ENCODE data around the gene DDAH1. TPM values are rescaled to one million over a fixed set of nuclear protein-coding genes. Genes with fewer than 3 reads are reported as not detected.

The DDAH1 gene
- total RNA-seq, 1 experiment from 2014 or later, result 36.3 TPM

DNA sequence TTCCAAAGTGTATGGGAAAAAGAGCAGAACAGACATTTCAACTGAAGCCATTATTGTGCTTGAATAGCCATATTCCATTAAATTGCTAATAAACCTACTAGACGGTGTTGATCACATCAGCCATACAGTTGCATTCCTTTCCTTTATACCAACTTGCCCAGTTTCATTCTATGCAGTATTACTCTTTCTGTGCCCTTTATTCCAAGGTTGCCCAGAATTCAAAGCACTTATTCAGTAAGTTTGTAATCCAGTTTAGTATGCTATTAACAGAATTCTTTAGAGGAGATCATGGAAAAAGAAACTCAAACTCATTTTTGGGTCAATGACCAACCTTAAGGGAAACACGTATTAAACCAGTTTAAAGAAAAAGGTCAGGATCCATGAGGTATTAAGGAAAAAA lies 89.5 kb downstream of the DDAH1 start:
- Histone ChIP-seq H2BK15ac (ENCODE audit: low read depth, low read length) (no peak overlapping the region), H4K91ac (ENCODE audit: insufficient read length, low read depth, low read length) (no peak overlapping the region), H3K4ac (ENCODE audit: low read depth, low read length) (no peak overlapping the region), H3K4me1 (ENCODE audit: insufficient read depth, low read length) (0 out of 2 replicates have a peak, but pooled peaks cover 4% of the 10 kb centered on the region), H3K14ac (ENCODE audit: insufficient read depth, low read length) (no peak overlapping the region), H3K23ac (ENCODE audit: insufficient read length, low read depth, low read length) (no peak overlapping the region), H2AK5ac (ENCODE audit: insufficient read length, low read length) (no peak overlapping the region), H4K20me1 (ENCODE audit: control insufficient read depth, insufficient read depth, insufficient read length) (no peaks in the 10 kb centered on the region), H2BK20ac (ENCODE audit: low read depth, low read length, poor library complexity, severe bottlenecking) (no peak overlapping the region), H3K9me3 (ENCODE audit: control insufficient read depth, low read depth, low read length) (no peaks in the 10 kb centered on the region), H3K79me2 (ENCODE audit: insufficient read depth, low read length) (no peaks in the 10 kb centered on the region), H2BK5ac (ENCODE audit: insufficient read length, low read length) (no peak overlapping the region), H3K9ac (ENCODE audit: extremely low read depth, insufficient read length, low read length) (no peak overlapping the region), H3K79me1 (ENCODE audit: insufficient read depth, low read depth, low read length, poor library complexity, severe bottlenecking) (no peaks in the 10 kb centered on the region), H2AFZ (ENCODE audit: low read length) (no peak overlapping the region), H3K27me3 (ENCODE audit: insufficient read depth, low read length) (no peaks in the 10 kb centered on the region), H3T11ph (ENCODE audit: low read length) (no peak overlapping the region), H3K18ac (ENCODE audit: insufficient read length, low read depth, low read length) (no peak overlapping the region), H3K23me2 (ENCODE audit: insufficient read length, low read depth, low read length, poor library complexity, severe bottlenecking) (no peaks in the 10 kb centered on the region), H4K5ac (ENCODE audit: insufficient read length, low read depth, low read length) (no peak overlapping the region), H3K4me2 (ENCODE audit: insufficient read depth, insufficient read length, low read length) (no peak overlapping the region), H4K8ac (replicated peaks; ENCODE audit: insufficient read length, low read depth, low read length) (no peak overlapping the region), H3K56ac (ENCODE audit: insufficient read length, low read depth, low read length) (no peak overlapping the region), H2BK120ac (ENCODE audit: low read depth, low read length, poor library complexity, severe bottlenecking) (no peak overlapping the region), H3K27ac (ENCODE audit: insufficient read length, low read depth, low read length) (no peak overlapping the region), H2BK12ac (ENCODE audit: insufficient read length, low read depth, low read length) (no peak overlapping the region)
- no peak overlapping the region; a peak in 1 of 7 replicates for H3K27ac Mint-ChIP-seq
- TF ChIP-seq, protein P1, sequence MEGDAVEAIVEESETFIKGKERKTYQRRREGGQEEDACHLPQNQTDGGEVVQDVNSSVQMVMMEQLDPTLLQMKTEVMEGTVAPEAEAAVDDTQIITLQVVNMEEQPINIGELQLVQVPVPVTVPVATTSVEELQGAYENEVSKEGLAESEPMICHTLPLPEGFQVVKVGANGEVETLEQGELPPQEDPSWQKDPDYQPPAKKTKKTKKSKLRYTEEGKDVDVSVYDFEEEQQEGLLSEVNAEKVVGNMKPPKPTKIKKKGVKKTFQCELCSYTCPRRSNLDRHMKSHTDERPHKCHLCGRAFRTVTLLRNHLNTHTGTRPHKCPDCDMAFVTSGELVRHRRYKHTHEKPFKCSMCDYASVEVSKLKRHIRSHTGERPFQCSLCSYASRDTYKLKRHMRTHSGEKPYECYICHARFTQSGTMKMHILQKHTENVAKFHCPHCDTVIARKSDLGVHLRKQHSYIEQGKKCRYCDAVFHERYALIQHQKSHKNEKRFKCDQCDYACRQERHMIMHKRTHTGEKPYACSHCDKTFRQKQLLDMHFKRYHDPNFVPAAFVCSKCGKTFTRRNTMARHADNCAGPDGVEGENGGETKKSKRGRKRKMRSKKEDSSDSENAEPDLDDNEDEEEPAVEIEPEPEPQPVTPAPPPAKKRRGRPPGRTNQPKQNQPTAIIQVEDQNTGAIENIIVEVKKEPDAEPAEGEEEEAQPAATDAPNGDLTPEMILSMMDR (conservative IDR thresholded peaks at IDR 0.05), result no peak
- no peak for DNase-seq
- H3K9me3 Mint-ChIP-seq, result no peaks in the 10 kb centered on the region
- no CpG with 5 or more reads among the region's 2 CpGs for WGBS (ENCODE audit: extremely low coverage, insufficient read length, low lambda C conversion rate)
- no peaks in the 10 kb centered on the region for H3K27me3 Mint-ChIP-seq (ENCODE audit: low read depth)
- H3K4me3 Mint-ChIP-seq, result no peak overlapping the region
- peaks cover 9 to 18% of the 10 kb centered on the region in 2 experiments for H3K4me1 Mint-ChIP-seq
- no peaks in the 10 kb centered on the region for H3K36me3 Mint-ChIP-seq (ENCODE audit: insufficient read depth in 1 of 3, low read depth in 3 of 3)

Data from H9 (cell line).